Measurements from ENCODE around the gene CAMKV. TPM values are rescaled to one million over a fixed set of nuclear protein-coding genes. Genes with fewer than 3 reads are reported as not detected.

CAMKV gene
- total RNA-seq, 1 donor from 2014 or later: not detected

- H3K36me3 ChIP-seq: peaks cover 0 to 6% of the 10 kb centered on the region in 2 donors
- H3K9me3 ChIP-seq: no peaks in the 10 kb centered on the region
- intact Hi-C loops (cut with DNase I): no loop called here
- H3K27ac ChIP-seq: no peak overlapping the region
- no peak for TF ChIP-seq CTCF (IDR thresholded peaks at IDR 0.05)
- no peak for TF ChIP-seq POLR2AphosphoS5 (IDR thresholded peaks at IDR 0.05; ENCODE audit: insufficient read depth in 1 of 2, low read depth in 1 of 2)
- TF ChIP-seq POLR2A (IDR thresholded peaks at IDR 0.05): no peak
- no peak overlapping the region for H3K4me3 ChIP-seq
- no peaks in the 10 kb centered on the region for H3K27me3 ChIP-seq
- no peak for DNase-seq (ENCODE audit: extremely low spot score in 2 of 2)
- H3K4me1 ChIP-seq: peaks cover 12% of the 10 kb centered on the region
Observed at GRCh38 chr3:49896345-49896744, 26.6 kb upstream of the CAMKV start.

GRCh38 chr3:49895791-49896190 lies 26.1 kb upstream of the CAMKV start:
- no peak for DNase-seq (ENCODE audit: extremely low spot score in 2 of 2)
- no peaks in the 10 kb centered on the region for H3K27me3 ChIP-seq
- intact Hi-C loops (cut with DNase I): no loop called here
- H3K27ac ChIP-seq: no peak overlapping the region
- H3K36me3 ChIP-seq: peaks cover 0 to 6% of the 10 kb centered on the region in 2 donors
- no peak overlapping the region for H3K4me3 ChIP-seq
- H3K9me3 ChIP-seq: no peaks in the 10 kb centered on the region
- peaks cover 6% of the 10 kb centered on the region for H3K4me1 ChIP-seq
- TF ChIP-seq CTCF (IDR thresholded peaks at IDR 0.05): no peak

- no peaks in the 10 kb centered on the region for H3K27me3 ChIP-seq
- H3K27ac ChIP-seq: no peak overlapping the region
- no peak for TF ChIP-seq CTCF (IDR thresholded peaks at IDR 0.05)
- TF ChIP-seq POLR2A (IDR thresholded peaks at IDR 0.05): no peak
- TF ChIP-seq POLR2AphosphoS5 (IDR thresholded peaks at IDR 0.05; ENCODE audit: insufficient read depth in 1 of 2, low read depth in 1 of 2): no peak
- no peaks in the 10 kb centered on the region for H3K9me3 ChIP-seq
- H3K4me3 ChIP-seq: no peak overlapping the region
- H3K4me1 ChIP-seq: no peaks in the 10 kb centered on the region
- no peaks in the 10 kb centered on the region for H3K36me3 ChIP-seq
- no peak for DNase-seq (ENCODE audit: extremely low spot score in 2 of 2)
- intact Hi-C loops (cut with DNase I): no loop called here
Observed at GRCh38 chr3:49889296-49889695, 19.6 kb upstream of the CAMKV start.

- no peaks in the 10 kb centered on the region for H3K9me3 ChIP-seq
- H3K27ac ChIP-seq: no peak overlapping the region
- no peak overlapping the region for H3K4me3 ChIP-seq
- intact Hi-C loops (cut with DNase I): no loop called here
- no peaks in the 10 kb centered on the region for H3K27me3 ChIP-seq
- DNase-seq (ENCODE audit: extremely low spot score in 2 of 2): no peak
- TF ChIP-seq POLR2A (IDR thresholded peaks at IDR 0.05) (no peak), CTCF (IDR thresholded peaks at IDR 0.05) (no peak), POLR2AphosphoS5 (IDR thresholded peaks at IDR 0.05; ENCODE audit: insufficient read depth in 1 of 2, low read depth in 1 of 2) (no peak)
- no peaks in the 10 kb centered on the region for H3K36me3 ChIP-seq
- no peaks in the 10 kb centered on the region for H3K4me1 ChIP-seq
Observed at GRCh38 chr3:49886922-49887265, 17.2 kb upstream of the CAMKV start.

GRCh38 chr3:49883998-49884397 lies 14.3 kb upstream of the CAMKV start:
- Histone ChIP-seq H3K36me3 (no peaks in the 10 kb centered on the region), H3K27me3 (no peaks in the 10 kb centered on the region), H3K4me3 (no peak overlapping the region), H3K27ac (no peak overlapping the region), H3K9me3 (no peaks in the 10 kb centered on the region), H3K4me1 (no peaks in the 10 kb centered on the region)
- no peak for TF ChIP-seq POLR2A (IDR thresholded peaks at IDR 0.05)
- TF ChIP-seq POLR2AphosphoS5 (IDR thresholded peaks at IDR 0.05; ENCODE audit: insufficient read depth in 1 of 2, low read depth in 1 of 2): no peak
- TF ChIP-seq CTCF (IDR thresholded peaks at IDR 0.05): no peak
- no peak for DNase-seq (ENCODE audit: extremely low spot score in 2 of 2)
- intact Hi-C loops (cut with DNase I): no loop called here

Measured in vagina (tissue), 2 donors.